Stimulated activated CD4-positive, alpha-beta T cell treated with anti-CD3 and anti-CD28 coated beads, Interleukin-1b, Interleukin-23, amount 100 ng/mL, for 4 hours (primary cell): Measurements from ENCODE around the gene MEGF11.

Experiments
- DNase-seq, 2 donors: peaks; one replicate each; pipeline ENCODE4 v3.0.0-alpha.2; 2020; ENCODE audit warnings: low read depth in 2 of 2

Gene MEGF11

GRCh38 chr15:65944404-65944803 is 309.1 kb downstream of the MEGF11 start:
- no peak for DNase-seq

GRCh38 chr15:65942436-65942835 is 311.1 kb downstream of the MEGF11 start:
- DNase-seq = no peak

- no peak for DNase-seq
Measured at GRCh38 chr15:65940618-65940909, 313.0 kb downstream of the MEGF11 start.

- no peak for DNase-seq
Measured at GRCh38 chr15:65939901-65940617, 313.5 kb downstream of the MEGF11 start.

- no peak for DNase-seq
Measured at GRCh38 chr15:65938604-65939003, 314.9 kb downstream of the MEGF11 start.

GRCh38 chr15:65937476-65937875 is 316.1 kb downstream of the MEGF11 start:
- no peak for DNase-seq

GRCh38 chr15:65937054-65937453 is 316.5 kb downstream of the MEGF11 start:
- DNase-seq = no peak

- no peak for DNase-seq
Measured at GRCh38 chr15:65936282-65936681, 317.3 kb downstream of the MEGF11 start.

- no peak for DNase-seq
Measured at GRCh38 chr15:65935391-65935790, 318.2 kb downstream of the MEGF11 start.

GRCh38 chr15:65931221-65931620 is 322.3 kb downstream of the MEGF11 start:
- no peak for DNase-seq

- DNase-seq = no peak
Measured at GRCh38 chr15:65930134-65930533, 323.4 kb downstream of the MEGF11 start.

- DNase-seq = no peak
Measured at GRCh38 chr15:65929573-65929972, 324.0 kb downstream of the MEGF11 start.

- DNase-seq = no peak
Measured at GRCh38 chr15:65927545-65927944, 326.0 kb downstream of the MEGF11 start.

GRCh38 chr15:65926899-65927298 is 326.7 kb downstream of the MEGF11 start:
- DNase-seq = no peak

GRCh38 chr15:65926459-65926858 is 327.1 kb downstream of the MEGF11 start:
- DNase-seq = no peak

GRCh38 chr15:65925338-65925737 is 328.2 kb downstream of the MEGF11 start:
- no peak for DNase-seq

GRCh38 chr15:65924004-65924403 is 329.5 kb downstream of the MEGF11 start:
- no peak for DNase-seq

- no peak for DNase-seq
Measured at GRCh38 chr15:65923264-65923663, 330.3 kb downstream of the MEGF11 start.

GRCh38 chr15:65922621-65923020 is 330.9 kb downstream of the MEGF11 start:
- DNase-seq = no peak

GRCh38 chr15:65921780-65922179 is 331.8 kb downstream of the MEGF11 start:
- DNase-seq = no peak

GRCh38 chr15:65920825-65921309 is 332.7 kb downstream of the MEGF11 start:
- DNase-seq = no peak

GRCh38 chr15:65920121-65920520 is 333.4 kb downstream of the MEGF11 start:
- no peak for DNase-seq

GRCh38 chr15:65919353-65919752 is 334.2 kb downstream of the MEGF11 start:
- no peak for DNase-seq

GRCh38 chr15:65918945-65919344 is 334.6 kb downstream of the MEGF11 start:
- DNase-seq = no peak
